OCI-LY7 (cell line): Measurements from ENCODE around the gene ALOX15B. TPM values are rescaled to one million over a fixed set of nuclear protein-coding genes. Genes with fewer than 3 reads are reported as not detected.

Experiments used
- BruUV-seq: library from RNA; stranded (reverse); fragments of 400-500 nt; replicated peaks from 2 replicates; lab custom pipeline; 2021; lab: Mats Ljungman, UMichigan
- CTCF ChIA-PET: fragments of 300-600 bp; sonication (Branson Sonifier 250); formaldehyde crosslinking; loops from one replicate; lab custom pipeline; 2022; ENCODE audit warnings: antibody characterized with exemption; ENCODE audit not compliant: unreplicated experiment; lab: Charles Lee
- POLR2A ChIA-PET: fragments of 300-600 bp; sonication (Branson Sonifier 250); formaldehyde crosslinking; loops from one replicate; lab custom pipeline; 2022; ENCODE audit warnings: antibody characterized with exemption; lab: Charles Lee
- DNase-seq: peaks from one replicate; pipeline ENCODE4 v3.0.0-alpha.2; 2015; ENCODE audit warnings: low spot score
- H2AFZ ChIP-seq: fragments of 200-600 bp; sonication (generic), shearing (Covaris generic); 2 replicates; pipeline ENCODE4 v1.6.1; 2014; ENCODE audit warnings: mild to moderate bottlenecking, antibody characterized with exemption, low read length, moderate library complexity
- H3K27ac ChIP-seq: fragments of 200-600 bp; sonication (generic); 2 replicates; pipeline ENCODE4 v1.5.1; 2014; ENCODE audit warnings: mixed run types, low read depth, mild to moderate bottlenecking, moderate library complexity, low read length, inconsistent platforms; ENCODE audit not compliant: poor library complexity, severe bottlenecking
- H3K36me3 ChIP-seq: fragments of 200-600 bp; sonication (generic); 2 replicates; pipeline ENCODE4 v1.6.1; 2014; ENCODE audit warnings: mild to moderate bottlenecking, antibody characterized with exemption, low read length, moderate library complexity, mixed read lengths; ENCODE audit not compliant: insufficient read depth
- H3K4me1 ChIP-seq: fragments of 200-600 bp; sonication (generic); 2 replicates; pipeline ENCODE4 v1.5.1; 2014; ENCODE audit warnings: mild to moderate bottlenecking, low read length; ENCODE audit not compliant: insufficient read depth, poor library complexity, severe bottlenecking
- H3K4me2 ChIP-seq: fragments of 200-600 bp; sonication (generic); 2 replicates; pipeline ENCODE4 v1.6.1; 2014; ENCODE audit warnings: mild to moderate bottlenecking, low read length
- H3K4me3 ChIP-seq: fragments of 200-600 bp; sonication (generic); 2 replicates; pipeline ENCODE4 v1.5.1; 2014; ENCODE audit warnings: mild to moderate bottlenecking, low read depth, low read length; ENCODE audit not compliant: poor library complexity, severe bottlenecking
- H3K79me2 ChIP-seq: fragments of 200-600 bp; sonication (generic); 2 replicates; pipeline ENCODE4 v1.6.1; 2016; ENCODE audit warnings: low read depth, mild to moderate bottlenecking, low read length, moderate library complexity, mixed read lengths; ENCODE audit not compliant: insufficient read depth
- H3K9me2 ChIP-seq: fragments of 200-600 bp; sonication (generic); 2 replicates; pipeline ENCODE4 v1.6.1; 2016; ENCODE audit warnings: mild to moderate bottlenecking, low read length, mixed read lengths; ENCODE audit not compliant: insufficient read depth
- H3K9me3 ChIP-seq: fragments of 200-600 bp; sonication (generic); 2 replicates; pipeline ENCODE4 v1.6.1; 2014; ENCODE audit warnings: mild to moderate bottlenecking, mixed run types, low read length, mixed read lengths
- H4K20me1 ChIP-seq: fragments of 200-600 bp; sonication (generic); 2 replicates; pipeline ENCODE4 v1.6.1; 2014; ENCODE audit warnings: mild to moderate bottlenecking, antibody characterized with exemption, low read length, moderate library complexity, mixed read lengths; ENCODE audit not compliant: insufficient read depth
- EZH2phosphoT487 ChIP-seq: fragments of 200-600 bp; sonication (generic); IDR thresholded peaks from 2 replicates; pipeline ENCODE4 v1.6.1; 2018; ENCODE audit warnings: low read depth, borderline replicate concordance, mild to moderate bottlenecking, mixed run types, antibody characterized with exemption, low read length, moderate library complexity, mixed read lengths
- intact Hi-C: fragments of 100-400 bp; cut with micrococcal nuclease; formaldehyde crosslinking; loops from one replicate; pipeline ENCODE4 v1.10.0; 2022; ENCODE audit not compliant: unreplicated experiment
- total RNA-seq, 2 experiments: library from RNA; depleted of rRNA in 1 of 2; stranded (reverse); fragments of >200 nt in 1 of 2; shearing (Covaris generic) in 1 of 2; gene quantifications; 2 replicates each; pipeline ENCODE4 v1.2.3, GENCODE V29; 2014 to 2022
- TF ChIP-seq, protein P1 (sequence below): fragments of 200-600 bp; sonication (generic); conservative IDR thresholded peaks from 2 replicates; pipeline ENCODE4 v1.5.1; 2014; ENCODE audit warnings: mild to moderate bottlenecking, antibody characterized with exemption, low read length, moderate library complexity, mixed read lengths

The ALOX15B gene
- total RNA-seq, 2 experiments from 2014 or later, result not detected

DNA sequence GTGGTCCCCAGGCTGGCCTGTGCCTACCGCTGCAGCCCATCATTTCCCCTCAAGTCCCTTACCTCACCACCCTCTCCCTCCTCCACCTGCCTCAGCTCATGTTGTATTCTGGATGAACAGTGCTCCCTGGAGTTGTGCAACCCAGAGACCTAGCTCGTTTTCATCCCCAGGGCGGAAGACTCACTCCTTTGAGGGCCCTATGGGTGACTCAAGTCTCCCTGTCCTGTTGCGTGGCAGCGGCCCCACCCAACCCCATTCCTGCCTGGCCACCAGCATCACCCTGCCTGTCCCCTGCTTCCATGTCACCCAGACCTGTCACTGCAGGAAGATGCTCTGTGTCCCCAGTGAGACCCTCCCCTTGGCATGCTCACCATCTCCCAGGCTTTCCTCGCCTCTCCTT is 45.4 kb downstream of the ALOX15B start:
- Histone ChIP-seq H3K9me2 (no peaks in the 10 kb centered on the region), H3K4me1 (peaks cover 6% of the 10 kb centered on the region), H3K4me2 (no peak overlapping the region), H3K9me3 (no peaks in the 10 kb centered on the region), H2AFZ (no peak overlapping the region), H3K36me3 (0 out of 2 replicates have a peak, but pooled peaks cover 8% of the 10 kb centered on the region), H3K27ac (no peak overlapping the region), H3K4me3 (no peak overlapping the region), H3K79me2 (no peaks in the 10 kb centered on the region), H4K20me1 (no peaks in the 10 kb centered on the region)
- POLR2A ChIA-PET, result interaction anchor here (0.5 to 1.2 kb wide), 2 partner anchors 67 to 282 kb away, joined by 3 read pairs; no protein-coding TSS in a partner anchor
- BruUV-seq, result no TSS peak
- intact Hi-C loops, result no loop called here
- CTCF ChIA-PET, result interaction anchor here (1.2 kb wide), 1 partner anchor 9 kb away, joined by 3 read pairs; no protein-coding TSS in a partner anchor
- DNase-seq, result no peak
- TF ChIP-seq, protein P1, sequence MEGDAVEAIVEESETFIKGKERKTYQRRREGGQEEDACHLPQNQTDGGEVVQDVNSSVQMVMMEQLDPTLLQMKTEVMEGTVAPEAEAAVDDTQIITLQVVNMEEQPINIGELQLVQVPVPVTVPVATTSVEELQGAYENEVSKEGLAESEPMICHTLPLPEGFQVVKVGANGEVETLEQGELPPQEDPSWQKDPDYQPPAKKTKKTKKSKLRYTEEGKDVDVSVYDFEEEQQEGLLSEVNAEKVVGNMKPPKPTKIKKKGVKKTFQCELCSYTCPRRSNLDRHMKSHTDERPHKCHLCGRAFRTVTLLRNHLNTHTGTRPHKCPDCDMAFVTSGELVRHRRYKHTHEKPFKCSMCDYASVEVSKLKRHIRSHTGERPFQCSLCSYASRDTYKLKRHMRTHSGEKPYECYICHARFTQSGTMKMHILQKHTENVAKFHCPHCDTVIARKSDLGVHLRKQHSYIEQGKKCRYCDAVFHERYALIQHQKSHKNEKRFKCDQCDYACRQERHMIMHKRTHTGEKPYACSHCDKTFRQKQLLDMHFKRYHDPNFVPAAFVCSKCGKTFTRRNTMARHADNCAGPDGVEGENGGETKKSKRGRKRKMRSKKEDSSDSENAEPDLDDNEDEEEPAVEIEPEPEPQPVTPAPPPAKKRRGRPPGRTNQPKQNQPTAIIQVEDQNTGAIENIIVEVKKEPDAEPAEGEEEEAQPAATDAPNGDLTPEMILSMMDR, result no peak
- no peak for TF ChIP-seq EZH2phosphoT487

DNA sequence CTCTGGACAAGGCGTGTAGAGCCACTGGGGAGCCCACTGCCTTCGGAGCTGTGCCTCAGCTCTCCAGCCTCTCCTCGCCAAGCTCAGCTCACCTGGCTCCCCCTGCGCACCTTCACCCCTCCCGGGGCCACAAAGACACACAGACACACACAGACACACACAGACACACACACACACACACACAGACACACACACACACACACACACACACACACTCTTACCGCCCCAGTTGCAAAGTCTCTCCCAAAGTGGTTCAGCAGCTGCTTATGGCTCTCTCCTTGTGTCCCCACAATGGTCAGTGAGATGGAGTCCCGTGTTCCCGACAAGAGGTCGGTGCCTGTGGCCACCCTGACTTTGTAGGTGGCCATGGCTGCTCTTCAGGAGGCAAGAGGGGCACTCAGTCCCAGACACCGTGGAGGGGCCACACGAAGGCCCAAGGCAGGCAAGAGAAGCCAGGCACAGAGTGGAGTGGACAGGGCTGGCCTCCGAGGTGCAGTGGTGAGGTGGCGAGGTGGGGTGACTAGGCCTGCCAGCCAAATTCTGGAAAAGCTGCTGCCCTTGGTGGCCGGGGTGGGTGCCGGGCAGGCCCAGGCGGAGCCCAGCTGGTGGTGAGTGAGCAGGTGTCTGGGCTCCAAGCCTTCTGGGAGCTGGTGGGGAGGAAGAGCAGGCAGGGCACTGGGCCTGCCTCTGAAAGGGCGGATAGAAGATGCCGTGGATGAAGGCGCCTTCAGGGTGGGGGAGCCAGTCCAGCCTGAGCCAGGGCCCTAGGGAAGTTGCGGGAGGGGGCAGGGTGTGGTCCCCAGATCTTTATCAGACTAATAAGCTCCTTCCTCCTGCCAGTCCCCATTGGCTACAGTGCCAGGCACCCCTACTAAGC is 48.5 kb downstream of the ALOX15B start, which contains the start of gene ALOX12B:
ALOX12B (minus strand) TSS at position 642 of the 877 bp plus-strand sequence; CDS start at position 368, 274 bp downstream.
- Histone ChIP-seq H2AFZ (no peak within 1 kb of the TSS), H3K27ac (no peak within 1 kb of the TSS), H3K9me2 (no peaks in the 10 kb centered on the region), H4K20me1 (no peaks in the 10 kb centered on the region), H3K9me3 (no peaks in the 10 kb centered on the region), H3K36me3 (no peaks in the 10 kb centered on the region), H3K79me2 (no peaks in the 10 kb centered on the region), H3K4me1 (peaks cover 22% of the 10 kb centered on the region), H3K4me2 (no peak within 1 kb of the TSS), H3K4me3 (no peak within 1 kb of the TSS)
- POLR2A ChIA-PET, result interaction anchor here (1.6 kb wide), 1 partner anchor 9 kb away, joined by 6 read pairs; no protein-coding TSS in a partner anchor
- TF ChIP-seq, protein P1, result no peak
- no peak for TF ChIP-seq EZH2phosphoT487
- CTCF ChIA-PET, result interaction anchor here (1.3 kb wide), 1 partner anchor 13 kb away, joined by 3 read pairs; no protein-coding TSS in a partner anchor
- BruUV-seq, result no TSS peak
- DNase-seq, result no peak
- intact Hi-C loops, result no loop called here
